Measurements from ENCODE around the gene RTN1. TPM values are rescaled to one million over a fixed set of nuclear protein-coding genes. Genes with fewer than 3 reads are reported as not detected.

RTN1 gene
- total and polyA plus RNA-seq, 9 of the 15 experiments (the other 6 are each of a cell fraction or from before 2014, with no cell fraction given), result 0.03 to 0.09 TPM; not detected in 7

GRCh38 chr14:59776468-59776867, 94.1 kb downstream of the RTN1 start (continued):
- TF ChIP-seq ZNF407 (IDR thresholded peaks at IDR 0.05; ENCODE audit: low read depth) (no peak), HBP1 (CRISPR knock-in tag; IDR thresholded peaks at IDR 0.05) (no peak), ZBTB11 (CRISPR knock-in tag; IDR thresholded peaks at IDR 0.05) (no peak), ETV6 (IDR thresholded peaks at IDR 0.05; ENCODE audit: borderline replicate concordance in 1 of 2, low read depth in 2 of 2, low read length in 1 of 2) (no peak), ETV6 (CRISPR knock-in tag; IDR thresholded peaks at IDR 0.05; ENCODE audit: borderline replicate concordance) (no peak), EWSR1 (IDR thresholded peaks at IDR 0.05; ENCODE audit: borderline replicate concordance, low read depth, partially characterized antibody) (no peak)
- TF ChIP-seq, protein P1, sequence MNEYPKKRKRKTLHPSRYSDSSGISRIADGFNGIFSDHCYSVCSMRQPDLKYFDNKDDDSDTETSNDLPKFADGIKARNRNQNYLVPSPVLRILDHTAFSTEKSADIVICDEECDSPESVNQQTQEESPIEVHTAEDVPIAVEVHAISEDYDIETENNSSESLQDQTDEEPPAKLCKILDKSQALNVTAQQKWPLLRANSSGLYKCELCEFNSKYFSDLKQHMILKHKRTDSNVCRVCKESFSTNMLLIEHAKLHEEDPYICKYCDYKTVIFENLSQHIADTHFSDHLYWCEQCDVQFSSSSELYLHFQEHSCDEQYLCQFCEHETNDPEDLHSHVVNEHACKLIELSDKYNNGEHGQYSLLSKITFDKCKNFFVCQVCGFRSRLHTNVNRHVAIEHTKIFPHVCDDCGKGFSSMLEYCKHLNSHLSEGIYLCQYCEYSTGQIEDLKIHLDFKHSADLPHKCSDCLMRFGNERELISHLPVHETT (CRISPR knock-in tag; conservative IDR thresholded peaks at IDR 0.05 in 1 of 2, IDR thresholded peaks at IDR 0.05 in 1 of 2), result no peak

All from K562 (cell line).